Measurements from ENCODE around the gene CENPU. TPM values are rescaled to one million over a fixed set of nuclear protein-coding genes. Genes with fewer than 3 reads are reported as not detected.

Gene CENPU
- total and polyA plus RNA-seq, 2 of the 8 experiments (the other 6 are each of a cell fraction or from before 2014, with no cell fraction given) = 32.1 to 122 TPM

- TF ChIP-seq CHD7 (IDR thresholded peaks at IDR 0.05; ENCODE audit: insufficient replicate concordance, low read length) (no peak), SP1 (IDR thresholded peaks at IDR 0.05; ENCODE audit: low read depth, low read length) (no peak), BCL11A (IDR thresholded peaks at IDR 0.05; ENCODE audit: low read depth in 2 of 2, low read length in 2 of 2) (no peak), SIRT6 (IDR thresholded peaks at IDR 0.05; ENCODE audit: low read length) (no peak), SAP30 (IDR thresholded peaks at IDR 0.05; ENCODE audit: insufficient read depth, insufficient replicate concordance, low read length) (no peak)
Measured at GRCh38 chr4:184674011-184674410, 59.9 kb downstream of the CENPU start (continued).

All from H1 (cell line).